T47D (cell line): Measurements from ENCODE around the gene SGMS1.

Experiments used
- DNase-seq, 2 experiments: peaks; one replicate each; pipeline versions ENCODE4 v3.0.0 to v3.0.0-alpha.2; 2011 to 2012; ENCODE audit warnings: low read depth in 1 of 2, low spot score in 1 of 2
- JUND ChIP-seq: IDR thresholded peaks from 2 replicates; pipeline ENCODE4 v1.6.1; 2012; ENCODE audit warnings: low read depth
- in situ Hi-C: cut with HindIII; loops from 2 replicates; pipeline ENCODE4 v1.10.0; 2016; ENCODE audit warnings: low sequenced_read_pairs, low pct_unique_long_range_greater_than_20kb

SGMS1 gene

GRCh38 chr10:50596897-50597296 is 26.9 kb downstream of the SGMS1 start:
- no peak for DNase-seq
- in situ Hi-C loops, result no loop called here
- TF ChIP-seq JUND, result no peak

GRCh38 chr10:50596456-50596855 is 27.3 kb downstream of the SGMS1 start:
- TF ChIP-seq JUND, result no peak
- in situ Hi-C loops, result no loop called here

GRCh38 chr10:50595785-50596184 is 28.0 kb downstream of the SGMS1 start:
- no peak for DNase-seq
- TF ChIP-seq JUND, result no peak
- in situ Hi-C loops, result no loop called here

More at GRCh38 chr10:50596456-50596855, 27.3 kb downstream of the SGMS1 start:
- DNase-seq, result no peak

- DNase-seq, result peak in 1 of 2 experiments; percentile 63
- TF ChIP-seq JUND, result no peak
- in situ Hi-C loops, result no loop called here
Observed at GRCh38 chr10:50593523-50594376, 30.0 kb downstream of the SGMS1 start.

- DNase-seq, result no peak
- in situ Hi-C loops, result no loop called here
- no peak for TF ChIP-seq JUND
Observed at GRCh38 chr10:50592961-50593418, 30.8 kb downstream of the SGMS1 start.

GRCh38 chr10:50590935-50591334 is 32.8 kb downstream of the SGMS1 start:
- in situ Hi-C loops, result no loop called here
- no peak for TF ChIP-seq JUND
- no peak for DNase-seq

GRCh38 chr10:50586740-50587088 is 37.0 kb downstream of the SGMS1 start:
- TF ChIP-seq JUND, result no peak
- in situ Hi-C loops, result no loop called here

GRCh38 chr10:50585921-50586739 is 37.6 kb downstream of the SGMS1 start:
- no peak for TF ChIP-seq JUND
- in situ Hi-C loops, result no loop called here
- no peak for DNase-seq

More at GRCh38 chr10:50586740-50587088, 37.0 kb downstream of the SGMS1 start:
- DNase-seq, result no peak

- DNase-seq, result peak in 1 of 2 experiments; percentile 40
- TF ChIP-seq JUND, result no peak
- in situ Hi-C loops, result no loop called here
Observed at GRCh38 chr10:50582766-50583762, 40.7 kb downstream of the SGMS1 start.

GRCh38 chr10:50582046-50582445 is 41.7 kb downstream of the SGMS1 start:
- no peak for TF ChIP-seq JUND

GRCh38 chr10:50580262-50580891 is 43.4 kb downstream of the SGMS1 start:
- TF ChIP-seq JUND, result no peak
- in situ Hi-C loops, result no loop called here
- no peak for DNase-seq

More at GRCh38 chr10:50582046-50582445, 41.7 kb downstream of the SGMS1 start:
- in situ Hi-C loops, result no loop called here
- DNase-seq, result no peak
